Measurements from ENCODE around the gene SLC16A3.
"Not testable (repeated sequence)": the region's sequence is repeated elsewhere in the genome, so short reads cannot be mapped to it uniquely, and the experiment has no call there.

Gene SLC16A3

DNA sequence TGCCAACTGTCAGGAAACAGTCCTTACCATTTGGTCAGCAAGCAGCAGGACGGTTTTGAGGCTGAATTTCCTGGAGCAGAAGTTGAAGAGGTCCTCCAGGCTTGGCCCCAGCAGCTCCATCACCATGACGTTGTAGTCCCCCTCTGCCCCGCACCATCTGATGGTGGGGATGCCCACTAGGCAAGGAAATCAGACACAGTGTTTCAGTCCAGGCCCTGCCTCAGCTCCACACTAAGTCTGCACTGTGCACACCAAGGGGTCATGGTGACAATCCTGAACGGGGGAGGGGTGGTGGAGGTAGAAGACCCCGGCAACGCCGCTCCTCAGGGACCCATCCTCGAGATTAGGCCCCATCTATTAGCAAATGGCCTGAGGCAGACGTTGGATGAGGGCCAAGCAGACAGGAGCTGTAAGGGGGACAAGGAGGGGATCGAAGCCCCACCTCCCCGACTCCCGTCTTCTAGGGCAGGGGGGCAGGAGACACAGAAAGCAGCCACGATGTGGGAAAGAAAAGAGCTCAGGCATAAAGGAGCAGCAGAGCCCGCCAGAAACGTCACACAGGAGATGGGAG, 26.6 kb downstream of the SLC16A3 start:
- no peak overlapping the region for H3K9ac ChIP-seq (ENCODE audit: insufficient read length, low read depth)

DNA sequence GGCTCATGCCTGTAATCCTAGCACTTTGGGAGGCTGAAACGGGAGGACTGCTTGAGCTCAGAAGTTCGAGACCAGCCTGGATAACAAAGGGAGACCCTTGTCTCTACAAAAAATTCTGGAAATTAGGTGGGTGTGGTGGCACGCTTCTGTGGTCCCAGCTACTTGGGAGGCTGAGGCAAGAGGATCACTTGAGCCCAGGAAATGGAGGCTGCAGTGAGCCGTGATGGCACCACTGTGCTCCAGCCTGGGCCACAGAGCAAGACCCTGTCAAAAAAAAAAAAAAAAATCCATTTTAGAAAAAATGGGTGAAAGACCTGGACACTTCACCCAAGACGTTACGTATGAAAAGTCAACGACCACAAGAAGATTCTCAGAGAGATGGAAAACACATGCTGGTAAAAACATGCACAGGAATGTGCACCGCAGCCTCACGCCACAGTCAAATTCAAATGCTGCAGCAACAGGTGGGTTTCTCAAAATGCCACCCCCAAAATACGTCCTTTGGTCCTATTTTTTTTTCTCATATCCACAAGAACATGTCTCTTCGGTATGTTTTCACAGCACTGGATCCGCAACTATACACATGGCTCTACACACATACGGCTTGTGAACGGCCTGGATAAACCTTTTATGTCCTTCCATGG, 27.5 kb downstream of the SLC16A3 start:
- no peak overlapping the region for H3K4me3 ChIP-seq (ENCODE audit: insufficient read length, low read depth)
- peaks cover 6% of the 10 kb centered on the region for H3K4me1 ChIP-seq (ENCODE audit: insufficient read depth, insufficient read length)
- no peak for TF ChIP-seq ZNF274 (IDR thresholded peaks at IDR 0.05; ENCODE audit: low read depth, low read length)
- no peak for TF ChIP-seq SUZ12 (IDR thresholded peaks at IDR 0.05; ENCODE audit: extremely low read depth, insufficient read depth, insufficient read length)
- no peak for TF ChIP-seq YY1 (IDR thresholded peaks at IDR 0.05; ENCODE audit: insufficient read depth, insufficient read length)
- no peaks in the 10 kb centered on the region for H3K27me3 ChIP-seq (ENCODE audit: insufficient read depth, insufficient read length)
- DNase-seq (ENCODE audit: low read depth, low spot score): no peak
- H3K9me3 ChIP-seq (ENCODE audit: insufficient read depth, low read length): peaks cover 6% of the 10 kb centered on the region; the same call in 1 of the 2 replicates
- no peak overlapping the region for H3K9ac ChIP-seq (ENCODE audit: insufficient read length, low read depth)
- peaks cover 87% of the 10 kb centered on the region for H3K36me3 ChIP-seq (ENCODE audit: insufficient read depth, insufficient read length, low read length)

More for the DNA sequence above, 26.6 kb downstream of the SLC16A3 start:
- DNase-seq (ENCODE audit: low read depth, low spot score): no peak
- TF ChIP-seq SUZ12 (IDR thresholded peaks at IDR 0.05; ENCODE audit: extremely low read depth, insufficient read depth, insufficient read length) (no peak), ZNF274 (IDR thresholded peaks at IDR 0.05; ENCODE audit: low read depth, low read length) (no peak), YY1 (IDR thresholded peaks at IDR 0.05; ENCODE audit: insufficient read depth, insufficient read length) (no peak)
- Histone ChIP-seq H3K27me3 (ENCODE audit: insufficient read depth, insufficient read length) (no peaks in the 10 kb centered on the region), H3K36me3 (ENCODE audit: insufficient read depth, insufficient read length, low read length) (peaks cover 87% of the 10 kb centered on the region), H3K9me3 (ENCODE audit: insufficient read depth, low read length) (peaks cover 6% of the 10 kb centered on the region; the same call in 1 of the 2 replicates), H3K4me3 (ENCODE audit: insufficient read length, low read depth) (no peak overlapping the region), H3K4me1 (ENCODE audit: insufficient read depth, insufficient read length) (peaks cover 6% of the 10 kb centered on the region)

DNA sequence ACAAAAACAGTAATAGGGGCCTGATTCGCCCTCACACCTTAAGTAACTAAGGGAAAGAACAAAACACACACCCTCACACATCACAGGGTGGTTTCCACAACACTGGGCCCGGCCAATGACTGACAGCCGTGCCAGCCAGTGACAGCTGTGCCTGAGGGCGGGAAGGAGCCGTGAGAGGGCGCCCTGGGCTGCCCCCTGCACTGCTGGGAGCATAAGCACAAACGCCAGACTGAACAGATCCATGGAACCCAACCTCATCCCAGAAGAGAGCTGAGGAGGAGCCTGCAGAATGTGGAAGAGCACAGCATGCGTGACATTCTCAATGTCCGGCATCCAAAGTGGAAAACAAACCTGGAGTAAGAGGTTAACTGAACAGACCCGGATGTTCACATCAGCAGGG, 28.6 kb downstream of the SLC16A3 start:
- no peak for DNase-seq (ENCODE audit: low read depth, low spot score)
- Histone ChIP-seq H3K9ac (ENCODE audit: insufficient read length, low read depth) (no peak overlapping the region), H3K4me3 (ENCODE audit: insufficient read length, low read depth) (no peak overlapping the region), H3K36me3 (ENCODE audit: insufficient read depth, insufficient read length, low read length) (peaks cover 87% of the 10 kb centered on the region), H3K9me3 (ENCODE audit: insufficient read depth, low read length) (peaks cover 6% of the 10 kb centered on the region; the same call in 1 of the 2 replicates), H3K4me1 (ENCODE audit: insufficient read depth, insufficient read length) (peaks cover 6% of the 10 kb centered on the region), H3K27me3 (ENCODE audit: insufficient read depth, insufficient read length) (no peaks in the 10 kb centered on the region)
- TF ChIP-seq YY1 (IDR thresholded peaks at IDR 0.05; ENCODE audit: insufficient read depth, insufficient read length): no peak
- no peak for TF ChIP-seq ZNF274 (IDR thresholded peaks at IDR 0.05; ENCODE audit: low read depth, low read length)
- no peak for TF ChIP-seq SUZ12 (IDR thresholded peaks at IDR 0.05; ENCODE audit: extremely low read depth, insufficient read depth, insufficient read length)

DNA sequence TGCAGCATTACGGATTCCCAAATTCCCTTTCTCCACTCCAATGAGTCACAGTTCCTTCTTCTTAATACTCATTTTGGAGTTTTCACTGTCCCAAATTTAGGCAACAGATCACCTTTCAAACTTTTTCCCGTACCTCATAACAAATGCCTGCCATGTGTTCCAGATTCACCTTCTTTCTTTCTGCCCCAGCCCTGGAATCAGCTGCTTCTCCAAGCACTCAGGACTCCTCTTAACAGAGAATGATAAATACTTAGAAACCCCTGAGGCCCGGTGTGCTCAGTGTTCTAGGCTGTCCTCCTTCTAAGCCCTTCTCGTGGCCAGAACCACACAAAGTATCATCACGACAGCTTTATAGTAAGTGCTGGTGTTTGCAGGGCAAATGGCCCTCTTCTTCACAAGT, 29.7 kb downstream of the SLC16A3 start:
- TF ChIP-seq ZNF274 (IDR thresholded peaks at IDR 0.05; ENCODE audit: low read depth, low read length) (no peak), SUZ12 (IDR thresholded peaks at IDR 0.05; ENCODE audit: extremely low read depth, insufficient read depth, insufficient read length) (no peak), YY1 (IDR thresholded peaks at IDR 0.05; ENCODE audit: insufficient read depth, insufficient read length) (no peak)
- peaks cover 2% of the 10 kb centered on the region for H3K4me1 ChIP-seq (ENCODE audit: insufficient read depth, insufficient read length)
- H3K36me3 ChIP-seq (ENCODE audit: insufficient read depth, insufficient read length, low read length): peaks cover 87% of the 10 kb centered on the region
- no peaks in the 10 kb centered on the region for H3K27me3 ChIP-seq (ENCODE audit: insufficient read depth, insufficient read length)
- DNase-seq (ENCODE audit: low read depth, low spot score): no peak
- no peak overlapping the region for H3K9ac ChIP-seq (ENCODE audit: insufficient read length, low read depth)
- H3K4me3 ChIP-seq (ENCODE audit: insufficient read length, low read depth): no peak overlapping the region
- H3K9me3 ChIP-seq (ENCODE audit: insufficient read depth, low read length): peaks cover 6% of the 10 kb centered on the region; the same call in 1 of the 2 replicates

DNA sequence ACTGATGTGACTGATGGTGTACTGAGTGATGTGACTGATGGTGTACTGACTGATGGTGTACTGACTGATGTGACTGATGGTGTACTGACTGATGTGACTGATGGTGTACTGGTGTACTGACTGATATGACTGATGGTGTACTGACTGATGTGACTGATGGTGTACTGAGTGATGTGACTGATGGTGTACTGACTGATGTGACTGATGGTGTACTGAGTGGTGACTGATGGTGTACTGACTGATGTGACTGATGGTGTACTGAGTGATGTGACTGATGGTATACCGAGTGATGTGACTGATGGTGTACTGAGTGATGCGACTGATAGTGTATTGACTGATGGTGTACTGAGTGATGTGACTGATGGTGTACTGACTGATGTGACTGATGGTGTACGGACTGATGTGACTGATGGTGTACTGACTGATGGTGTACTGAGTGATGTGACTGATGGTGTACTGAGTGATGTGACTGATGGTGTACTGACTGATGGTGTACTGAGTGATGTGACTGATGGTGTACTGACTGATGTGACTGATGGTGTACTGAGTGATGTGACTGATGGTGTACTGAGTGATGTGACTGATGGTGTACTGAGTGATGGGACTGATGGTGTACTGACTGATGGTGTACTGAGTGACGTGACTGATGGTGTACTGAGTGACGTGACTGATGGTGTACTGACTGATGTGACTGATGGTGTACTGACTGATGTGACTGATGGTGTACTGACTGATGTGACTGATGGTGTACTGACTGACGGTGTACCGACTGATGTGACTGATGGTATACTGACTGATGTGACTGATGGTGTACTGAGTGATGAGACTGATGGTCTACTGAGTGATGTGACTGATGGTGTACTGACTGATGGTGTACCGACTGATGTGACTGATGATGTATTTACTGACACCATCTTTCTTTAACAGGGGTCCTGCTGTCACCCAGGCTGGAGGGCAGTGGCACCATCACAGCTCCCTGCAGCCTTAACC, 31.4 kb downstream of the SLC16A3 start:
- H3K36me3 ChIP-seq (ENCODE audit: insufficient read depth, insufficient read length, low read length): peaks cover 99% of the 10 kb centered on the region
- not testable (repeated sequence) for H3K4me3 ChIP-seq (ENCODE audit: insufficient read length, low read depth); DNase-seq (ENCODE audit: low read depth, low spot score); H3K9ac ChIP-seq (ENCODE audit: insufficient read length, low read depth); H3K27me3 ChIP-seq (ENCODE audit: insufficient read depth, insufficient read length); H3K9me3 ChIP-seq (ENCODE audit: insufficient read depth, low read length); H3K4me1 ChIP-seq (ENCODE audit: insufficient read depth, insufficient read length)

DNA sequence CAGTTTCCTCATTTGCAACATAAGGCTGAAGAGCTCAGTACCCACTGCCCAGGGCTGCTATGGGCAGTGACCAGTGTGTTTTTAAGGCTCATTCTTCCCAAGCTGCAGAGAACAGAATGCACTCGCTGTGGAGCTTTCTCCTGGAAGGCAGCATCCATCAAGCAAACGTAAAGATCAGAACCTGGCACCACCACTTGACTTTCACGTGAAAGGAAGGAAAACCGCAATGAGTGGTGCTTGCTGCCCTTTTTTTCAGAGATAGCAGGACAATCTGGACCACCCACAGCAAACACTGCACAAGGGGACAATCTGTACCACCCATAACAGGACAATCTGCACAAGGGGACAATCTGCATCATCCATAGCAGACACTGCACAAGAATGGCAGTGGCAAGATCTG, 33.5 kb downstream of the SLC16A3 start:
- Histone ChIP-seq H3K4me3 (ENCODE audit: insufficient read length, low read depth) (no peak overlapping the region), H3K27me3 (ENCODE audit: insufficient read depth, insufficient read length) (no peaks in the 10 kb centered on the region), H3K9me3 (ENCODE audit: insufficient read depth, low read length) (no peaks in the 10 kb centered on the region), H3K36me3 (ENCODE audit: insufficient read depth, insufficient read length, low read length) (peaks cover 97% of the 10 kb centered on the region), H3K9ac (ENCODE audit: insufficient read length, low read depth) (no peak overlapping the region), H3K4me1 (ENCODE audit: insufficient read depth, insufficient read length) (peaks cover 2% of the 10 kb centered on the region)
- TF ChIP-seq ZNF274 (IDR thresholded peaks at IDR 0.05; ENCODE audit: low read depth, low read length) (no peak), YY1 (IDR thresholded peaks at IDR 0.05; ENCODE audit: insufficient read depth, insufficient read length) (no peak), SUZ12 (IDR thresholded peaks at IDR 0.05; ENCODE audit: extremely low read depth, insufficient read depth, insufficient read length) (no peak)
- no peak for DNase-seq (ENCODE audit: low read depth, low spot score)

DNA sequence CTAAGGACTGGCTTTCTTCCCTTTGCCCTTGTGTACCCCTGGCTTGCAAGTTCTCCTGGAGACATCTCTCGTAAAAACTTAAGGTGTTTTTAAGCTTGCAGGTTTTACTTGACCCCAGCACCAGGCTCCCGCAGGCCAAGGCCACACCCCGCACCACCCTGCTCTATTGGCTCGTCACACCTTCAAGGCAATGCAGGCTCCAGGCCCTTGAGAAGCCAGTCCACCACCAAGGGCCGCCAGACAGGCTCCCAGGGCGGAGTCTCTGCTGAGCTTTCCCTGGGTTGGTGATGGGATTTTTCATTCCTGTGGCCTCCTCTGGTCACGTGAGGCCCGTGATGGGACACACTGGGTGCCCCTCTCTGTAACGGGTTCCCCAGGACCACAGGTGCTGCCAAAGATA, 34.8 kb downstream of the SLC16A3 start:
- no peak for DNase-seq (ENCODE audit: low read depth, low spot score)
- TF ChIP-seq ZNF274 (IDR thresholded peaks at IDR 0.05; ENCODE audit: low read depth, low read length) (no peak), SUZ12 (IDR thresholded peaks at IDR 0.05; ENCODE audit: extremely low read depth, insufficient read depth, insufficient read length) (no peak), YY1 (IDR thresholded peaks at IDR 0.05; ENCODE audit: insufficient read depth, insufficient read length) (no peak)
- no peaks in the 10 kb centered on the region for H3K27me3 ChIP-seq (ENCODE audit: insufficient read depth, insufficient read length)
- H3K36me3 ChIP-seq (ENCODE audit: insufficient read depth, insufficient read length, low read length): peaks cover 98% of the 10 kb centered on the region
- no peaks in the 10 kb centered on the region for H3K9me3 ChIP-seq (ENCODE audit: insufficient read depth, low read length)
- peaks cover 5% of the 10 kb centered on the region for H3K4me1 ChIP-seq (ENCODE audit: insufficient read depth, insufficient read length)
- H3K9ac ChIP-seq (ENCODE audit: insufficient read length, low read depth): no peak overlapping the region
- no peak overlapping the region for H3K4me3 ChIP-seq (ENCODE audit: insufficient read length, low read depth)
